HEK293T (cell line): ENCODE data around the gene SERTAD1.
"Not testable (repeated sequence)": the region's sequence is repeated elsewhere in the genome, so short reads cannot be mapped to it uniquely, and the experiment has no call there.

Experiments
- CTCF ChIA-PET: fragments of 350-600 bp; formaldehyde crosslinking; extraction: SDS; loops from one replicate; lab custom pipeline; 2021; ENCODE audit warnings: antibody characterized with exemption, inconsistent platforms; lab: Yijun Ruan, JAX
- POLR2A ChIA-PET: fragments of 350-600 bp; formaldehyde crosslinking; extraction: SDS; loops from one replicate; lab custom pipeline; 2020; ENCODE audit warnings: antibody characterized with exemption, inconsistent platforms; lab: Yijun Ruan, JAX
- DNase-seq: peaks from one replicate; pipeline ENCODE4 v3.0.0; 2012; ENCODE audit warnings: mixed read lengths; ENCODE audit errors: extremely low spot score
- ARNT ChIP-seq: fragments of 450-650 bp; IDR thresholded peaks from 2 replicates; pipeline ENCODE4 v1.6.1; 2017; ENCODE audit warnings: mild to moderate bottlenecking
- BHLHE40 ChIP-seq: fragments of 450-650 bp; IDR thresholded peaks from 2 replicates; pipeline ENCODE4 v1.6.1; 2016; ENCODE audit warnings: mild to moderate bottlenecking, moderate library complexity, borderline replicate concordance
- CTBP1 ChIP-seq: fragments of 450-650 bp; IDR thresholded peaks from 2 replicates; pipeline ENCODE4 v1.6.1; 2016; ENCODE audit warnings: borderline replicate concordance
- ELF4 ChIP-seq: fragments of 450-650 bp; IDR thresholded peaks from 2 replicates; pipeline ENCODE4 v1.6.1; 2017; ENCODE audit warnings: antibody characterized with exemption
- FOXA1 ChIP-seq: fragments of 450-650 bp; IDR thresholded peaks from 2 replicates; pipeline ENCODE4 v1.6.1; 2016; ENCODE audit warnings: mild to moderate bottlenecking
- FOXK2 ChIP-seq: fragments of 450-650 bp; IDR thresholded peaks from 2 replicates; pipeline ENCODE4 v1.6.1; 2016; ENCODE audit warnings: mild to moderate bottlenecking
- FOXM1 ChIP-seq: fragments of 450-650 bp; IDR thresholded peaks from 2 replicates; pipeline ENCODE4 v1.6.1; 2017; ENCODE audit warnings: mild to moderate bottlenecking, borderline replicate concordance
- HDGF ChIP-seq: fragments of 450-650 bp; IDR thresholded peaks from 2 replicates; pipeline ENCODE4 v1.6.1; 2017; ENCODE audit warnings: antibody characterized with exemption, borderline replicate concordance
- L3MBTL2 ChIP-seq: fragments of 450-650 bp; conservative IDR thresholded peaks from 2 replicates; pipeline ENCODE4 v1.6.1; 2016; ENCODE audit warnings: mild to moderate bottlenecking
- LEF1 ChIP-seq: fragments of 450-650 bp; IDR thresholded peaks from 2 replicates; pipeline ENCODE4 v1.6.1; 2017; ENCODE audit warnings: mild to moderate bottlenecking, borderline replicate concordance
- NFRKB ChIP-seq: fragments of 450-650 bp; IDR thresholded peaks from 2 replicates; pipeline ENCODE4 v1.6.1; 2016; ENCODE audit warnings: mild to moderate bottlenecking, moderate library complexity
- PKNOX1 ChIP-seq: fragments of 450-650 bp; IDR thresholded peaks from 2 replicates; pipeline ENCODE4 v1.6.1; 2016
- SP1 ChIP-seq: fragments of 450-650 bp; IDR thresholded peaks from 2 replicates; pipeline ENCODE4 v1.6.1; 2017
- SUZ12 ChIP-seq: fragments of 450-650 bp; IDR thresholded peaks from 2 replicates; pipeline ENCODE4 v1.6.1; 2016; ENCODE audit warnings: mild to moderate bottlenecking
- TARDBP ChIP-seq: fragments of 450-650 bp; IDR thresholded peaks from 2 replicates; pipeline ENCODE4 v1.6.1; 2016
- ZNF384 ChIP-seq: fragments of 450-650 bp; IDR thresholded peaks from 2 replicates; pipeline ENCODE4 v1.6.1; 2016

The SERTAD1 gene

GRCh38 chr19:40457953-40458596 is 32.3 kb upstream of the SERTAD1 start:
- DNase-seq: no peak
- CTCF ChIA-PET: interaction anchor here (0.5 kb wide), 1 partner anchor 7 kb away, joined by 3 read pairs; the partner anchor contains the start of gene BLVRB
- POLR2A ChIA-PET: no interaction called here
- no peak for TF ChIP-seq HDGF
- TF ChIP-seq TARDBP: no peak
- TF ChIP-seq FOXK2: no peak
- TF ChIP-seq SUZ12: no peak

GRCh38 chr19:40457048-40457447 is 31.3 kb upstream of the SERTAD1 start:
- no peak for DNase-seq
- ChIA-PET CTCF (no interaction called here), POLR2A (no interaction called here)
- TF ChIP-seq LEF1 (no peak), L3MBTL2 (no peak), ELF4 (no peak), HDGF (no peak), TARDBP (no peak), ARNT (no peak), NFRKB (no peak), SUZ12 (no peak), FOXA1 (no peak), CTBP1 (no peak), ZNF384 (no peak), PKNOX1 (no peak), FOXK2 (no peak), BHLHE40 (no peak)

- DNase-seq: not testable (repeated sequence)
- ChIA-PET CTCF (interaction anchor here (0.9 to 2.0 kb wide), 3 partner anchors 8 to 12 kb away, joined by 3 to 7 read pairs (median 4); partner anchors contain the start of gene BLVRB), POLR2A (interaction anchor here (0.6 kb wide), 1 partner anchor 22 kb away, joined by 4 read pairs; no protein-coding TSS in a partner anchor)
Measured at GRCh38 chr19:40453943-40454342, 28.2 kb upstream of the SERTAD1 start.

GRCh38 chr19:40453151-40453735 is 27.5 kb upstream of the SERTAD1 start:
- DNase-seq: no peak
- no peak for TF ChIP-seq TARDBP
- TF ChIP-seq ZNF384: no peak
- TF ChIP-seq CTBP1: no peak
- TF ChIP-seq ELF4: no peak
- no peak for TF ChIP-seq NFRKB
- ChIA-PET CTCF (interaction anchor here (0.9 to 2.0 kb wide), 3 partner anchors 9 to 12 kb away, joined by 3 to 7 read pairs (median 4); partner anchors contain the start of gene BLVRB), POLR2A (interaction anchor here (0.6 to 1.0 kb wide), 3 partner anchors 10 to 105 kb away, joined by 4 read pairs; partner anchors contain the start of gene C19orf47)

- TF ChIP-seq LEF1: no peak
- no peak for TF ChIP-seq ELF4
- DNase-seq: no peak
- ChIA-PET POLR2A (interaction anchor here (1.0 kb wide), 1 partner anchor 9 kb away, joined by 4 read pairs; no protein-coding TSS in a partner anchor), CTCF (no interaction called here)
Measured at GRCh38 chr19:40452016-40452415, 26.2 kb upstream of the SERTAD1 start.

GRCh38 chr19:40450664-40451063 is 24.9 kb upstream of the SERTAD1 start:
- TF ChIP-seq L3MBTL2 (no peak), FOXK2 (no peak), LEF1 (no peak), SP1 (no peak), HDGF (no peak), TARDBP (no peak), BHLHE40 (no peak), SUZ12 (no peak), ARNT (no peak), CTBP1 (no peak), FOXM1 (no peak)
- CTCF ChIA-PET: interaction anchor here (0.7 kb wide), 1 partner anchor 8 kb away, joined by 3 read pairs; no protein-coding TSS in a partner anchor
- POLR2A ChIA-PET: no interaction called here
- no peak for DNase-seq

GRCh38 chr19:40449506-40449905 is 23.7 kb upstream of the SERTAD1 start:
- POLR2A ChIA-PET: no interaction called here

GRCh38 chr19:40446263-40446784 is 20.5 kb upstream of the SERTAD1 start:
- no peak for DNase-seq
- ChIA-PET CTCF (no interaction called here), POLR2A (interaction anchor here (1.0 kb wide), 2 partner anchors 25 to 98 kb away, joined by 4 to 5 read pairs; partner anchors contain the start of genes C19orf47 and PLD3)
- TF ChIP-seq ZNF384 (no peak), CTBP1 (no peak), SP1 (no peak), NFRKB (no peak), LEF1 (no peak), L3MBTL2 (no peak), FOXA1 (no peak), BHLHE40 (no peak), ARNT (no peak), FOXK2 (no peak)

More at GRCh38 chr19:40449506-40449905, 23.7 kb upstream of the SERTAD1 start:
- DNase-seq: no peak
- TF ChIP-seq HDGF (no peak), SP1 (no peak), FOXK2 (no peak), ELF4 (no peak), BHLHE40 (no peak), FOXM1 (no peak), FOXA1 (no peak)
- CTCF ChIA-PET: no interaction called here
